ENCODE measurements around the gene SUSD2.
A peak's percentile ranks its signal among the peaks of the same experiment; 100 is the strongest.
"Not testable (repeated sequence)": the region's sequence is repeated elsewhere in the genome, so short reads cannot be mapped to it uniquely, and the experiment has no call there.

Gene SUSD2

DNA sequence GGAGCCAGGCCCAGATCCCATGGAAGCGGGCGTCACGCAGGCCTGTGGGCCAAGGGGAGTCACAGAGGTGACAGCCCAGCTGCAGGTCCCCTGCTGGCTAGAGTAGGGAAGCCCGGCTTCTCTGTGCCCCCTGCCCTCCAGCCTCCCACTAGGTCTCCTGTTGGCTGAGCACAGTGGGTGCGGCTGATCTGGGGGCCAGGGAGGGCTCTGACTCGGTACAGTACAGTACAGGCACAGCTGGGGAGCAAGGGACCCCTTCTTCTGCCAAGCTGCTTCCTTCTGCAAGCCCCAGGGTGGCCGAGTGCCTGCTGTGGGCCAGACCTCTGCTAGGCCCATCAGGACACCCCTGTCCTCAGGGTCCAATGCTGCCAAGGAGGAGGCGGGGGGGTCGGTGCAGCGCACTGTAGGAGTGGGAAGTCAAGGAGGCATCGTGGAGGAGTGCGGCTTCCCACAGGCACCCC is 10.1 kb downstream of the SUSD2 start:
- no peak for DNase-seq (ENCODE audit: low read depth, low spot score)
- ChIA-PET POLR2A (no interaction called here), CTCF (interaction anchor here (0.7 to 6.1 kb wide), 7 partner anchors 10 to 334 kb away, joined by 3 to 102 read pairs (median 3); partner anchors contain the start of gene GGT5)
- no peak for TF ChIP-seq CTCF (IDR thresholded peaks at IDR 0.05; ENCODE audit: insufficient read depth, low read length, missing control alignments)
- no peak overlapping the region for H3K4me3 ChIP-seq (ENCODE audit: low read depth, low read length)

GRCh38 chr22:24191893-24192292 is 10.6 kb downstream of the SUSD2 start:
- no peak for TF ChIP-seq CTCF (IDR thresholded peaks at IDR 0.05; ENCODE audit: insufficient read depth, low read length, missing control alignments)
- POLR2A ChIA-PET: no interaction called here
- CTCF ChIA-PET: interaction anchor here (0.7 to 6.1 kb wide), 3 partner anchors 9 to 334 kb away, joined by 3 to 102 read pairs (median 64); partner anchors contain the start of gene GGT5
- no peak overlapping the region for H3K4me3 ChIP-seq (ENCODE audit: low read depth, low read length)
- no peak for DNase-seq (ENCODE audit: low read depth, low spot score)

DNA sequence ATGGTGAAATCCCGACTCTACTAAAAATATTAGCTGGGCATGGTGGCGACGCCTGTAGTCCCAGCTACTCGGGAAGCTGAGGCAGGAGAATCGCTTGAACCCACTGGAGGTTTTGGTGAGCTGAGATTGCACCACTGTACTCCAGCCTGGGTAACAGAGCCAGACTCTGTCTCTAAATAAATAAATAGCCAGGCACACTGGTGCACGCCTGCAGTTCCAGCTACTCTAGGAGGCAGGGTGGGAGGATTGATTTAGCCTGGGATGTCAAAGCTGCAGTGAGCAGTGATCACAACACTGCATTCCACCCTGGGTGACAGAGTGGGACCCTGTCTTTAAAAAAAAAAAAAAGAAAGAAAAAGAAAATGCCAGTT is 17.4 kb downstream of the SUSD2 start:
- H3K4me3 ChIP-seq (ENCODE audit: low read depth, low read length): no peak overlapping the region
- ChIA-PET CTCF (interaction anchor here (1.0 to 8.3 kb wide), 5 partner anchors 8 to 328 kb away, joined by 3 to 64 read pairs (median 4); no protein-coding TSS in a partner anchor), POLR2A (no interaction called here)
- no peak for DNase-seq (ENCODE audit: low read depth, low spot score)
- no peak for TF ChIP-seq CTCF (IDR thresholded peaks at IDR 0.05; ENCODE audit: insufficient read depth, low read length, missing control alignments)

DNA sequence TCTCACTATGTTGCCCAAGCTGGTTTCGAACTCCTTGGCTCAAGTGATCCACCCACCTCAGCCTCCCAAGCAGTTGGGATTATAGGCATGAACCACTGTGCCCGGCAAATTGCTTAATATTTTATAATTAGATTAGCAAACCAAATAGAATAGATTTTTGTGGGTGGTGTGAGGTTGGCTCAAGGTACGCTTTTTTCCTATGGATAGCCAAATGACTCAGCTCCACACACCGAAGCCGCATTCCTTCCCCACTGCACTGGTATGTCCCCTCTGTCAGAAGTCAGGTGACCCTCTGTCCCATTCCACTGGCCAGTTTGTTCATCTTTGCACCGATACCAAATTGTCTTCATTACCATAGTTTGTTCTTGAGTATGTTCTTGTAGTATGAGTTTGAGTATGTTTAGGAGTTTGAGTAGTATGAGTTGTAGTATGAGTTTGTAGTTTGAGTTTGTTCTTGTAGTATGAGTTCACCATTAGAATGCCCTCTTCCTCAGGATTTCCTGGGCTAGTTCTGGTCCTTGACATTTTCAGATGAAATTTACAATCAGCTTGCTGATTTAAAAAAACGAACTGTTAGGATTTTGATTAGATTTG is 19.4 kb downstream of the SUSD2 start:
- CTCF ChIA-PET: interaction anchor here (0.7 to 8.3 kb wide), 5 partner anchors 10 to 47 kb away, joined by 3 to 64 read pairs (median 5); no protein-coding TSS in a partner anchor
- DNase-seq (ENCODE audit: low read depth, low spot score): peak; percentile 38

DNA sequence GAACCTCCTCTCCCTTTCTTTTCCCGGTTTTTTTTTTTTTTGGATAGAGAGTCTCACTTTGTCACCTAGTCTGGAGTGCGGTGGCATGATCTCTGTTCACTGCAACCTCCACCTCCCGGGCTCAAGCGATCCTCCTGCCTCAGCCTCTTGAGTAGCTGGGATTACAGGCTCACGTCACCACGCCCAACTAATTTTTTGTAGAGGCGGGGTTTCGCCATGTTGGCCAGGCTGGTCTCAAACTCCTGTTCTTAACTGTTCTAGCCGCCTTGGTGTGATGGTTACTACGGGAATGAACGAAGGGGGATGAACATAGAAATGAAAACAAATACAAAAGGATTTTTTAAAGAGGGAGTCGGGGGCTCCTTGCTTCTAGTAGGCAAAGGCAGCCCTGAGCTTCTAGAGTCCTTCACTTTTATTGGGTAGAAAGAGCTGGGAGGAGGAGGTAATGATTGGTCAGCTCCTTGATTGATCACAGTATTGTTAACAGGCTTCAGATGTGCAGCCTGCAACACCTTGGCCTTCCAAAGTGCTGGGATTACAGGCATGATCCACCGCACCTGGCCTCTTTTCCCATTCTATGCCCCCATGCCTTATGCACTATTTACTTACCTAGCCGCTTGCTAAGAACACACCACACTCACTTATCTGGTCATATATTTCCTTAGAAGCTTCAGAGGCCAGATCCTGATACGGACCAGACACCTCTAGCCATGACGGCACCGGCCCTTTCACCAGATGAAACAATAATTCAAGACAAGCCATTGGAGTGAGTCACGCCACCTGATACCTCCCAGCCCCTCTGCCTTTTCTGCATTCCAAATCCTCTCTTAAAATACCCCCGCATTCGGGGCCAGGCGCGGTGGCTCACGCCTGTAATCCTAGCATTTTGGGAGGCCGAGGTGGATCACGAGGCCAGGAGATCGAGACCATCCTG is 20.7 kb downstream of the SUSD2 start:
- no peak for TF ChIP-seq CTCF (IDR thresholded peaks at IDR 0.05; ENCODE audit: insufficient read depth, low read length, missing control alignments)

More for the DNA sequence above, 19.4 kb downstream of the SUSD2 start:
- no peak overlapping the region for H3K4me3 ChIP-seq (ENCODE audit: low read depth, low read length)
- TF ChIP-seq CTCF (IDR thresholded peaks at IDR 0.05; ENCODE audit: insufficient read depth, low read length, missing control alignments): no peak
- POLR2A ChIA-PET: no interaction called here

GRCh38 chr22:24203856-24204255 is 22.6 kb downstream of the SUSD2 start:
- CTCF ChIA-PET: interaction anchor here (1.0 to 8.3 kb wide), 2 partner anchors 13 to 27 kb away, joined by 3 to 64 read pairs; no protein-coding TSS in a partner anchor
- POLR2A ChIA-PET; DNase-seq (ENCODE audit: low read depth, low spot score); H3K4me3 ChIP-seq (ENCODE audit: low read depth, low read length): not testable (repeated sequence)

More for the DNA sequence above, 20.7 kb downstream of the SUSD2 start:
- POLR2A ChIA-PET: no interaction called here
- DNase-seq (ENCODE audit: low read depth, low spot score): no peak
- CTCF ChIA-PET: interaction anchor here (1.3 to 8.3 kb wide), 3 partner anchors 11 to 29 kb away, joined by 4 to 64 read pairs (median 5); no protein-coding TSS in a partner anchor
- H3K4me3 ChIP-seq (ENCODE audit: low read depth, low read length): no peak overlapping the region

All from AG04449 (cell line).